HG03521 (cell line): ENCODE data around the gene LIPA.
A peak's percentile ranks its signal among the peaks of the same experiment; 100 is the strongest.
"Not testable (repeated sequence)": the region's sequence is repeated elsewhere in the genome, so short reads cannot be mapped to it uniquely, and the experiment has no call there.

Source experiments
- ATAC-seq: cut with Tn5 transposase; IDR thresholded peaks from one replicate; pipeline ENCODE4 v1.9.1; 2021; ENCODE audit warnings: mild to moderate bottlenecking, moderate library complexity; ENCODE audit not compliant: unreplicated experiment

Gene LIPA

GRCh38 chr10:89171263-89171872 lies 80.2 kb downstream of the LIPA start:
- ATAC-seq: no peak

- not testable (repeated sequence) for ATAC-seq
Measured at GRCh38 chr10:89168354-89168900, 83.1 kb downstream of the LIPA start.

GRCh38 chr10:89167915-89168314 lies 83.7 kb downstream of the LIPA start:
- no peak for ATAC-seq

GRCh38 chr10:89165923-89166322 lies 85.7 kb downstream of the LIPA start:
- ATAC-seq: no peak

GRCh38 chr10:89164920-89165319 lies 86.7 kb downstream of the LIPA start:
- ATAC-seq: no peak

GRCh38 chr10:89164080-89164479 lies 87.5 kb downstream of the LIPA start:
- peak; percentile 13 for ATAC-seq
